BJ (cell line): ENCODE measurements around the gene PCDHGC5. TPM values are rescaled to one million over a fixed set of nuclear protein-coding genes. Genes with fewer than 3 reads are reported as not detected.

ENCODE experiments used
- CTCF ChIA-PET: fragments of 350-600 bp; formaldehyde crosslinking; extraction: SDS; loops from one replicate; lab custom pipeline; 2021; ENCODE audit warnings: antibody characterized with exemption, inconsistent platforms; lab: Yijun Ruan, JAX
- POLR2A ChIA-PET: fragments of 300-600 bp; sonication (Branson Sonifier 250); formaldehyde crosslinking; extraction: SDS; loops from one replicate; lab custom pipeline; 2021; ENCODE audit warnings: antibody characterized with exemption; lab: Charles Lee
- DNase-seq: peaks from one replicate; pipeline ENCODE4 v3.0.0-alpha.2; 2011; ENCODE audit warnings: low read depth
- H3K27me3 ChIP-seq: 2 replicates; pipeline ENCODE4 v1.6.0; 2011; ENCODE audit warnings: low read length; ENCODE audit not compliant: control insufficient read depth, insufficient read depth
- H3K36me3 ChIP-seq: 2 replicates; pipeline ENCODE4 v1.5.1; 2011; ENCODE audit warnings: low read length; ENCODE audit not compliant: control insufficient read depth, insufficient read depth
- H3K4me3 ChIP-seq: 2 replicates; pipeline ENCODE4 v1.5.1; 2011; ENCODE audit warnings: low read depth, mild to moderate bottlenecking, control low read depth, low read length
- CTCF ChIP-seq: IDR thresholded peaks from 2 replicates; pipeline ENCODE4 v1.5.1; 2011; ENCODE audit warnings: low read depth, mild to moderate bottlenecking, control low read depth, inconsistent platforms, low read length, moderate library complexity; ENCODE audit not compliant: insufficient read depth
- polyA plus RNA-seq: library from polyadenylated mRNA; depleted of rRNA; stranded (reverse); fragments of >200 nt; gene quantifications from 2 replicates; pipeline ENCODE4 v1.2.3, GENCODE V29; 2011

The PCDHGC5 gene
- polyA plus RNA-seq, 1 experiment, result 1.6 TPM

DNA sequence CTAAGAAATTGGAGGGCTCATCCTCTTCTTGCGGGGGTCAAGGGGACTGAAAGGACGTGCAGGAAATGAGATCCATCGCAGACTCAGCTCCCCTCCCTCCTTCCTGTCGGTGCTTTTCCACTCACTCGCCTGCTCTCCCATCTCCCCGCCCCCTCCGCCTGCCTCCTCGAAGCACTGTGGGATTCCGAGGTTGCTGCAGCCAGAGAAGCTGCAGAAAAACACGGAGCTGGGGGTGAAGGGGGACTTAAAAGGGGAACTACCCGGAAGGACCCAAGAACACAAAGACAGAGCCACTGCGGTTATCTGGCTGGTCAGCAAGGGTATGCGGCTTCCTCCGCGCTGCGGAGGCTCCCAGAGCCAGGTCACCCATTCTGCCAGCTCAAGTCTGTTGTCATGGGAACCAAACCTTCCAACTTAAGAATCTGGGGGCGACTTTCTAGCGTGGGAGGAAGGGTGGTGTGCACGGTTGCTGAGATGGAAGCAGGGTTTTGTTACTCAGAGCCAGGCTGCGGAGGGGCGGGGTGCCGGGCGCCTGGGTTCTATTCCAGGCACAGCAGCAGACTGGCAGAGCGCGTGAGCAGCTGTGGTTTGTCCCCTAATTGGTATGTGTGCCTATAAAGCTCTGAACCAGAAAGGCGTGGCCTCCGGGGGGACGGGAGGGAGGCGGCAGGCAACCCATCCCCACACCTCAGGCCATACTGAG is 24.9 kb downstream of the PCDHGC5 start:
- Histone ChIP-seq H3K27me3 (no peaks in the 10 kb centered on the region), H3K4me3 (peak overlapping the region; percentile 39), H3K36me3 (peaks cover 11% of the 10 kb centered on the region)
- DNase-seq, result peak; percentile 49
- CTCF ChIA-PET, result interaction anchor here (1.0 to 11.0 kb wide), 22 partner anchors 10 to 117 kb away, joined by 3 to 170 read pairs (median 6); partner anchors contain the start of genes PCDHGA10, PCDHGA11, PCDHGA12 and PCDHGB7
- POLR2A ChIA-PET, result interaction anchor here (0.6 kb wide), 1 partner anchor 1131 kb away, joined by 3 read pairs; no protein-coding TSS in a partner anchor
- no peak for TF ChIP-seq CTCF

DNA sequence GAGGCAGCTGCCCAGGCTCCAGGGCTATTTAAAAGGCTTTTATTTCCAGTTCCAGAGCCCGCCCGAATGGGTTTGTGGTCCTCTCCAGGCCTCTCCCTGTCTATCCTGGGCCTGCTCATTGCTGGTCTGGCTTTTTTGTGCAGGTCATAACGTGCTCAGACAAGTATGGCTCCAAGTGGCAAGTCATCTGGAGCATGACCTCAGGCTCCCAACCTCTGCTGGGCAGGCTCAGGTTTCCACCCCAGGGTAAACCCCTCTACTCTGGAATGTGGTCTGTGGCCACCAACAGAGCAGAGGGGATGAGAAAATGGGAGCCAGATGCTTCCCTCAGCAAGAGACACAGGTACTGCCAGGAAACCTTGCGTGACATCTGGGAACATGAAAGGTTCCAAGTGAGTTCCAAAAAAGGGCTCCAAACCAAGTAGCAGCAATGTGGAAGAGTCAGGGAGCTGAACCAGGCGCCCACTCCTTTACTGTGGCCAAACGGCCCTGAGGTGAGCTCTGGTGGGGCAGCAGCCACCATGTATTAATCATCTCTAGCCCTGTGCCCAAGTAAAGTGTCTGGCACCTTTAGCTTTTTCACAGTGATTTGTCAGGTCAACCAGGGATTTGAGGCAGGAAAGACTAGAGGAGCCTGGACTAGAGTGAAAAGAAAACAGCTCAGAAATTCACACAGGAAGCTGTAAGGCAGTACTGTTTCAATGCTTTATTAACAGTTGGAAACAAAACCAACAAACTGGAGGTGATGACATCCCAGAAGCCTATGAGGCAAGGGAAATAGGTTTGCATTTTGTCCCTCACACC is 25.7 kb downstream of the PCDHGC5 start:
- peak; percentile 44 for DNase-seq
- no peak for TF ChIP-seq CTCF
- ChIA-PET POLR2A (interaction anchor here (0.6 kb wide), 1 partner anchor 1130 kb away, joined by 3 read pairs; no protein-coding TSS in a partner anchor), CTCF (interaction anchor here (0.9 to 11.0 kb wide), 12 partner anchors 8 to 96 kb away, joined by 3 to 170 read pairs (median 8); partner anchors contain the start of genes PCDHGA11, PCDHGB7 and PCDHGC3)
- Histone ChIP-seq H3K36me3 (peaks cover 10% of the 10 kb centered on the region), H3K27me3 (no peaks in the 10 kb centered on the region), H3K4me3 (no peak overlapping the region)

GRCh38 chr5:141515141-141515540 is 26.3 kb downstream of the PCDHGC5 start:
- no peaks in the 10 kb centered on the region for H3K27me3 ChIP-seq
- H3K4me3 ChIP-seq, result no peak overlapping the region
- no peak for TF ChIP-seq CTCF
- ChIA-PET POLR2A (no interaction called here), CTCF (interaction anchor here (0.9 to 11.0 kb wide), 9 partner anchors 9 to 99 kb away, joined by 3 to 170 read pairs (median 7); partner anchors contain the start of genes PCDHGA11, PCDHGB7 and PCDHGC3)
- peaks cover 9% of the 10 kb centered on the region for H3K36me3 ChIP-seq
- DNase-seq, result no peak

DNA sequence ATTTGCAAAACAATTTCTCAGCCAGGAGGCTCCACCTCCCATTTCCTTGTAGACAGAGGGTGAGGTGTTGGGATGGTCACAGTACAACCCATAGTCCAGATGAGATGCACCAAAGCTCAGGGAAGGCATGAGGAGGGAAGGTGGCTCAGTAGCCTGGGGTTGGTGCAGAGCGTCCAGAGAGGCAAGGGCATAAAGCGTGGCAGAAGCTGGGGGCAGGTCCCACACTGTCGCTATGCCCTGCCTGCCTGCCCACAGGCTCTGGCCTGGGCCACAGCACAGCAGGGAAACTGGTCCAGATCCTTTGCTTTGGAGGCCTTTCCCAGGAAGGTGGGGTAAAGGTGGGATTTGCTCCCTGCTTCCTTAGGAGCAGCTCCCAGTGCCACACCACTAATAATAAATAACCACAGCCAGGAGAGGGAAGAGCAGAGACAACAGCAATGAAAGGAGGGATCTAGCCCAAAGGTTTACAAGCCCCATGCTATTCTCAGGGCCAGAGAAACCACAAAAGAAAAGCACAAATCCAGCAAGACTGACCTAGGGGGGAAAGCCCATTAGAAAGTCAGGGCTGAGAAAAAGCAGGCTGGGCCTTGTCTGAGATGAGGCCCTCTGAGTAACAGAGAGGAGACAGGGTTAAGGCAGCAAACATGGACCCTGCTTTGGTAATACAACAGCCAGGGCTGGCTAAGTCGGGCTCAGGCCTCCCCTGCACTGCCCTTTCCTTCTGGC is 27.2 kb downstream of the PCDHGC5 start:
- CTCF ChIA-PET, result interaction anchor here (0.7 to 11.0 kb wide), 10 partner anchors 8 to 196 kb away, joined by 3 to 170 read pairs (median 4); partner anchors contain the start of genes PCDHGA12, PCDHGB7, PCDHGC3 and TAF7
- Histone ChIP-seq H3K4me3 (no peak overlapping the region), H3K36me3 (peaks cover 7% of the 10 kb centered on the region), H3K27me3 (no peaks in the 10 kb centered on the region)
- POLR2A ChIA-PET, result no interaction called here
- TF ChIP-seq CTCF, result no peak
- DNase-seq, result no peak
